ENCODE measurements around the gene HMOX2. TPM values are rescaled to one million over a fixed set of nuclear protein-coding genes. Genes with fewer than 3 reads are reported as not detected.

HMOX2 gene
- total and polyA plus RNA-seq, 2 experiments from 2014 or later = 36.0 to 61.5 TPM

- Histone ChIP-seq H3K9me3 (ENCODE audit: low read depth) (no peaks in the 10 kb centered on the region), H3K4me1 (ENCODE audit: insufficient read depth) (peaks cover 12% of the 10 kb centered on the region), H3K79me2 (ENCODE audit: insufficient read depth) (no peaks in the 10 kb centered on the region), H3K27me3 (replicated peaks; ENCODE audit: insufficient read depth) (no peaks in the 10 kb centered on the region), H2AFZ (no peak overlapping the region), H3K9ac (no peak overlapping the region), H3F3A (ENCODE audit: insufficient read depth) (0 out of 2 replicates have a peak, but pooled peaks cover 4% of the 10 kb centered on the region), H3K4me3 (no peak overlapping the region), H3K9me2 (ENCODE audit: insufficient read depth) (no peaks in the 10 kb centered on the region), H3K36me3 (ENCODE audit: low read depth) (peaks cover 10% of the 10 kb centered on the region; the same call in 1 of the 2 replicates), H4K20me1 (ENCODE audit: insufficient read depth) (no peaks in the 10 kb centered on the region; the same call in 1 of the 2 replicates), H3K27ac (no peak overlapping the region), H3K4me2 (ENCODE audit: unreplicated experiment) (no peak overlapping the region)
- no peak for TF ChIP-seq EZH2 (IDR thresholded peaks at IDR 0.05; ENCODE audit: insufficient read depth, poor library complexity, severe bottlenecking)
- no peak for TF ChIP-seq EZH2phosphoT487 (IDR thresholded peaks at IDR 0.05; ENCODE audit: insufficient read depth, low read depth)
- DNase-seq = no peak
- in situ Hi-C loops (cut with MboI) = no loop called here
- 84 to 86% methylated on average over 9 to 10 of the region's 10 CpGs for WGBS, 2 experiments (ENCODE audit: low coverage in 1 of 2, low lambda C conversion rate in 2 of 2, missing lambda C conversion rate in 2 of 2)
Observed at GRCh38 chr16:4455951-4456350, 20.2 kb upstream of the HMOX2 start.

- Histone ChIP-seq H3K9me3 (ENCODE audit: low read depth) (no peaks in the 10 kb centered on the region), H3K9me2 (ENCODE audit: insufficient read depth) (no peaks in the 10 kb centered on the region), H3K4me1 (ENCODE audit: insufficient read depth) (peaks cover 28% of the 10 kb centered on the region), H4K20me1 (ENCODE audit: insufficient read depth) (no peaks in the 10 kb centered on the region; the same call in 1 of the 2 replicates), H3K27ac (no peak overlapping the region), H3F3A (ENCODE audit: insufficient read depth) (peaks cover 27% of the 10 kb centered on the region), H3K4me3 (no peak overlapping the region), H2AFZ (no peak overlapping the region), H3K36me3 (ENCODE audit: low read depth) (peaks cover 6% of the 10 kb centered on the region; the same call in 1 of the 2 replicates), H3K27me3 (replicated peaks; ENCODE audit: insufficient read depth) (no peaks in the 10 kb centered on the region), H3K4me2 (ENCODE audit: unreplicated experiment) (no peak overlapping the region), H3K9ac (no peak overlapping the region), H3K79me2 (ENCODE audit: insufficient read depth) (no peaks in the 10 kb centered on the region)
- in situ Hi-C loops (cut with MboI) = no loop called here
- TF ChIP-seq EZH2 (IDR thresholded peaks at IDR 0.05; ENCODE audit: insufficient read depth, poor library complexity, severe bottlenecking) = no peak
- 84 to 95% methylated on average over 5 of the region's 5 CpGs for WGBS, 2 experiments (ENCODE audit: low coverage in 1 of 2, low lambda C conversion rate in 2 of 2, missing lambda C conversion rate in 2 of 2)
- no peak for DNase-seq
Observed at GRCh38 chr16:4460936-4461249, 15.3 kb upstream of the HMOX2 start.

- in situ Hi-C loops (cut with MboI) = no loop called here
- 81 to 84% methylated on average over 17 to 27 of the region's 27 CpGs for WGBS, 2 experiments (ENCODE audit: low coverage in 1 of 2, low lambda C conversion rate in 2 of 2, missing lambda C conversion rate in 2 of 2)
- H3K4me3 ChIP-seq = no peak overlapping the region
- peaks cover 6% of the 10 kb centered on the region; the same call in 1 of the 2 replicates for H3K36me3 ChIP-seq (ENCODE audit: low read depth)
- no peaks in the 10 kb centered on the region; the same call in 1 of the 2 replicates for H4K20me1 ChIP-seq (ENCODE audit: insufficient read depth)
- no peaks in the 10 kb centered on the region for H3K9me3 ChIP-seq (ENCODE audit: low read depth)
- no peak for TF ChIP-seq EZH2 (IDR thresholded peaks at IDR 0.05; ENCODE audit: insufficient read depth, poor library complexity, severe bottlenecking)
- no peak for TF ChIP-seq EZH2phosphoT487 (IDR thresholded peaks at IDR 0.05; ENCODE audit: insufficient read depth, low read depth)
- H3K4me1 ChIP-seq (ENCODE audit: insufficient read depth) = peaks cover 28% of the 10 kb centered on the region
- peaks cover 27% of the 10 kb centered on the region for H3F3A ChIP-seq (ENCODE audit: insufficient read depth)
- H3K27me3 ChIP-seq (replicated peaks; ENCODE audit: insufficient read depth) = no peaks in the 10 kb centered on the region
- no peaks in the 10 kb centered on the region for H3K9me2 ChIP-seq (ENCODE audit: insufficient read depth)
- no peak overlapping the region for H3K9ac ChIP-seq
- H3K27ac ChIP-seq = no peak overlapping the region
- H3K79me2 ChIP-seq (ENCODE audit: insufficient read depth) = no peaks in the 10 kb centered on the region
- H2AFZ ChIP-seq = no peak overlapping the region
- no peak overlapping the region for H3K4me2 ChIP-seq (ENCODE audit: unreplicated experiment)
- DNase-seq = no peak
Observed at GRCh38 chr16:4461250-4462085, 14.7 kb upstream of the HMOX2 start.

GRCh38 chr16:4463522-4464163 is 12.6 kb upstream of the HMOX2 start:
- DNase-seq = no peak
- H3K27ac ChIP-seq = peak overlapping the region; percentile 54
- 93 to 95% methylated on average over 22 of the region's 22 CpGs for WGBS, 2 experiments (ENCODE audit: low coverage in 1 of 2, low lambda C conversion rate in 2 of 2, missing lambda C conversion rate in 2 of 2)
- no peak overlapping the region for H3K9ac ChIP-seq
- H3K4me2 ChIP-seq (ENCODE audit: unreplicated experiment) = peak overlapping the region; percentile 34
- H3K27me3 ChIP-seq (replicated peaks; ENCODE audit: insufficient read depth) = no peaks in the 10 kb centered on the region
- H4K20me1 ChIP-seq (ENCODE audit: insufficient read depth) = no peaks in the 10 kb centered on the region; the same call in 1 of the 2 replicates
- H2AFZ ChIP-seq = no peak overlapping the region
- no peak overlapping the region for H3K4me3 ChIP-seq
- no peaks in the 10 kb centered on the region for H3K9me3 ChIP-seq (ENCODE audit: low read depth)
- TF ChIP-seq EZH2phosphoT487 (IDR thresholded peaks at IDR 0.05; ENCODE audit: insufficient read depth, low read depth) = no peak
- TF ChIP-seq EZH2 (IDR thresholded peaks at IDR 0.05; ENCODE audit: insufficient read depth, poor library complexity, severe bottlenecking) = no peak
- in situ Hi-C loops (cut with MboI) = no loop called here
- no peaks in the 10 kb centered on the region for H3K79me2 ChIP-seq (ENCODE audit: insufficient read depth)
- H3K4me1 ChIP-seq (ENCODE audit: insufficient read depth) = peaks cover 27% of the 10 kb centered on the region
- no peaks in the 10 kb centered on the region for H3K9me2 ChIP-seq (ENCODE audit: insufficient read depth)
- peaks cover 23% of the 10 kb centered on the region for H3F3A ChIP-seq (ENCODE audit: insufficient read depth)
- H3K36me3 ChIP-seq (ENCODE audit: low read depth) = no peaks in the 10 kb centered on the region; the same call in 1 of the 2 replicates
